HG02610 (cell line): Measurements from ENCODE around the gene MYO10.
"Not testable (repeated sequence)": the region's sequence is repeated elsewhere in the genome, so short reads cannot be mapped to it uniquely, and the experiment has no call there.

Experiments
- ATAC-seq: cut with Tn5 transposase; IDR thresholded peaks from one replicate; pipeline ENCODE4 v1.9.1; 2021; ENCODE audit warnings: mild to moderate bottlenecking, moderate library complexity; ENCODE audit not compliant: unreplicated experiment

Gene MYO10

DNA sequence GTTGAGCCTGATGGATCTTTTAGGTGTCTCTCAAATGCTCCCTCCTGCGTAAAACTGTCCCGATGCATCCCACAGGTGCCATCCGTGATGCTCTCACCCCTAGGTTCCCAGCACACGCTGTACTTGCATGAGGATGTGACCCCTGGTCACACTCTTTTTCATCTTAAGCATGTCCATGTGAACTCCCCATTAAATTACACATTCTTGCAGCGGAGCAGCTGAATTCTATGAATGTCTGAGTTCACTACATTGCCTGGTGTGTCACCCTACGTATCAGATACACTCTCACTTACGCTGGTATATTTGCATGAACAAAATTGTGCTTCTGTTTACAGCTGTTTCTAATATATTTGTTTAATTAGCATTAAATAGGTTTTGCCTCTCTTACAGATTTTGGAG lies 214.0 kb downstream of the MYO10 start:
- ATAC-seq = no peak

- no peak for ATAC-seq
Measured at GRCh38 chr5:16721151-16722096, 214.7 kb downstream of the MYO10 start.

DNA sequence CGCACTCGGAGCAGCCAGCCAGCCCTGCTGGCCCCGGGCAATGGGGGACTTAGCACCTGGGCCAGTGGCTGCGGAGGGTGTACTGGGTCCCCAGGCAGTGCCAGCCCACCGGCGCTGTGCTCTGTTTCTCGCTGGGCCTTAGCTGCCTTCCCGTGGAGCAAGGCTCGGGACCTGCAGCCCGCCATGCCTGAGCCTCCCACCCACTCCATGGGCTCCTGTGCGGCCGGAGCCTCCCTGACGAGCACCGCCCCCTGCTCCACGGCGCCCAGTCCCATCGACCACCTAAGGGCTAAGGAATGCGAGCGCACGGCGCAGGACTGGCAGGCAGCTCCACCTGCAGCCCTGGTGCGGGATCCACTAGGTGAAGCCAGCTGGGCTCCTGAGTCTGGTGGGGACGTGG lies 218.1 kb downstream of the MYO10 start:
- ATAC-seq = not testable (repeated sequence)

- no peak for ATAC-seq
Measured at GRCh38 chr5:16713386-16713928, 222.6 kb downstream of the MYO10 start.

GRCh38 chr5:16712620-16713019 lies 223.5 kb downstream of the MYO10 start:
- no peak for ATAC-seq

GRCh38 chr5:16712178-16712577 lies 223.9 kb downstream of the MYO10 start:
- ATAC-seq = no peak

- no peak for ATAC-seq
Measured at GRCh38 chr5:16709691-16710433, 226.2 kb downstream of the MYO10 start.

DNA sequence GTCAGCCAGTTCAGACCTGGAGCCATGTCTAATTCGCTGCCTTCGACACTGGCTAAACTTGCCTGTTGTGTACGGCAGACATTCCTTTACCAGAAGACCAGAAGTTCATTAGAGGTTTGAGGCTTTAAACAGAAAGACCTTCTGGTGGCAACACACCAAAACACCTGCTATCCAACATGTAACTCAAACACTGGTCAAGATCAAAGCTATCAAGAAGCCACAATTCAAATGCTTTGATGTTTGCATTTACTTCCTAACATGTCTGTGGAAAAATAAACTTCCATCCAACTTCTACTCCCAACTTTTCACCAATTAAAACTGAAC lies 228.3 kb downstream of the MYO10 start:
- ATAC-seq = no peak

- ATAC-seq = no peak
Measured at GRCh38 chr5:16707168-16707868, 228.8 kb downstream of the MYO10 start.

DNA sequence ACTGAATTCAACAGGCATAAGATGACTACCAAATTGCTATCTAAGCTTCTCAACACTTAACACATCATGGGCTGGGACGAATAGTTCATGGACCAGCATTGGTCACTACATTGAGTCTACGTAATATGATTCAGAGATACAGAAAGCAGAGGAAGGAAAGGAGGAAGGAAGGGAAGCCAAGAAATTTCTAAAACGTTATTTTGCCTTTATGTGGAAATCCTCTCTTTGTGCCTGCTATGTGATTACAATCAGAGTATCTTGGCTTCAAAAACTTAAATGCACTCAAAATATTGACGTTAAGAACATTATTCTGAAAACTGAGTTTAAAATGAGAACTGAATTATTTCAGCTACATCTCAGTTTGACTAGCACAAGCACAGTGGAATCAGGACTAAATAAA lies 231.1 kb downstream of the MYO10 start:
- ATAC-seq = no peak

DNA sequence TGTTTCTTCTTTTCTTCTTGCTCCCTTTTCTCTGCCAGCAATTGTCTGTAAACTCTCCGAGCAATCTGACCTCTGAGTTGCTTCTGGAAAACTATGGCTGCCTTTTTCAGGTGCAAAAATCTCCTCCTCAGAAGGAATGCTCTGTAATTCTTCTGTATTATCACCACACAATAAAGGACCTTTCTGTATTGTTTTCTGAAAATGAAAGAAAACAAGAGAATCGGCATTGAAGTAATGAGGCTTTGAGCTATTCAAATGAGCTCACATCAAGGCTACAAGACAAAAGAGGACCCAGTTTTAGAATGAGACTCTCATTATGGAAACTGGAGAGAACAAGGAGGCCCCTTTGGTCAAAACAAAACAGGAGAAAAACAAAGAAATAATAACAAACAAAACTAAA lies 233.1 kb downstream of the MYO10 start:
- no peak for ATAC-seq

- no peak for ATAC-seq
Measured at GRCh38 chr5:16701134-16702099, 234.7 kb downstream of the MYO10 start.

GRCh38 chr5:16700081-16700480 lies 236.0 kb downstream of the MYO10 start:
- no peak for ATAC-seq

DNA sequence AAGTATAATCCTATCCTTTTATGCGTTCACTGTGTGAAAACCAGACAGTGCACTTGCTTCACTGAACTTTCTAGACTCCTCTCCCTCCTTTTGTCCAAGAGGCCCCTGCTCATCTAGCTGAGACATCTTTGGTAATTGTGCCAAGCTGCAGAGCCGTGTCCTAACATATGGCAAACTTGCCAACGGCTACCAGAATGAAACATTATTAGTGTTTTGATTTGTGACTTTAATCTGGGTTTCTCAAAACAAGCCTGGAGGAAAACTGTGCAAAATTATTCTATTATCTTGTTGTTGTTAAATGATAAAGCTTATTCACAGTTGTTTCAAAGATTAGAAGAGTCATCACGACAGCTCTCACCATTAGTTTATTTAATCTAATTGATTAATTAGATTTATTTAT lies 240.3 kb downstream of the MYO10 start:
- no peak for ATAC-seq

DNA sequence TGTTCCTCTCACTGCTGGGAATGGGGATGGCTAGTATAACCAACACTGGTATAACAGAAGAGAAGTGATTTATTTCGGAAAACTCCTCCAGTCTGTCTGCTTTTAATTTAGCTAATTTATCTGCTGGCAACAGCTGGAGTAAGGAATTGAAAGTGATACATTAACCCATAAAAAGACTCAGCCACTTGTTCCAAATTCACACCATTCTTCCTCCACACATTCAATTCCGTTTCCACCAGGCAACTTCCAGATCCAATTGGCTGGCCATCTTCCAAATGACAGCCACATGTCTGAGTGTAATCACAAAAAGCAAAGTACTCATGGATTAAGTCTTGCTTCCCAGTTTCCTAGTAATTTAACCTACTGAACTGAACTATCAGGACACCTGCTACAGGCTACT lies 242.2 kb downstream of the MYO10 start:
- no peak for ATAC-seq

DNA sequence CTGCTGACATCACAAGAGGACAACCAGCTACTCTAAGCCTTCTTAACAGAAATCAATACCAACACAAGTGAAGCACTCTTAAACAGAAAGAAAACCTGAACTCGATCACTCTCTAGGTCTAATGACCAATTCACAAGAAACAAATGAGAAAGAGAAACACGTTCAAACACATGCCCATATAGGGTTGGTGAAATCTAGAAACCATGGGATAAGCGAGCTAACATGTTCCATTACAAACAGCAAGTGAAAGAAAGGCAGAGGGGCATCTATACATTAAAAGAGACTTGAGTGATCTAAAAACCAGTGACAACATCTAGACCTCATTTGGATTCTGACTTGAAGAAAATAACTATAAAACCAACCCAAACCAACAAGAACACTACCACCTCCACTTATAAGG lies 244.4 kb downstream of the MYO10 start:
- ATAC-seq = no peak

DNA sequence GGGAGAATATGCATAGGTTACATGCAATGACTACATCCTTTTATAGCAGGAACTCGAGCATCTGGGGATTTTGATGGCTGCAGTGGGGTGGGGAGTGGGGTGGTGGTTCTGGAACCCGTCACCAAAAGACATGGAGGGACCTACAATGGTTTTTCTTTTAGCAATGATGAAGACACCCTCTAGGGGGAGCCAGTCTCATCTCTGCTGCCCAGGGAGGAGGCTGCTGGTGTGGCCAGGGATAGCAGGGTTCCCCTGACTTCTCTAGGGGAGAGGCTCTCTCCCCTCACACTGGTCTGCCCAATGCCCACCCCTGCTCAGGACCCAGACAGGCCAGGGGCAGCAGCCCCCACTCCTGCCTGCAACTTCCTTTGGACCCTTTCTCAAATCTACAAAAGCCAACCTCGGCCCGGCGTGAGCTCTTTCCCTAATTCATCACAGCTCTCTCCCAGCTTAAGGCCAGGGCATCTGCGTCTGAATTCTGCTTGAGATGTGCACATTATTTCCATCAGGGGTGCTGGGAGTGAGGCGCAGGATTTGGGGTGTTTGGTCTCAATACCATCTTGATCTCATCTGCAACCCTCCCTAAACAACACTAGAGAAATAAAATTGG lies 245.7 kb downstream of the MYO10 start:
- no peak for ATAC-seq

DNA sequence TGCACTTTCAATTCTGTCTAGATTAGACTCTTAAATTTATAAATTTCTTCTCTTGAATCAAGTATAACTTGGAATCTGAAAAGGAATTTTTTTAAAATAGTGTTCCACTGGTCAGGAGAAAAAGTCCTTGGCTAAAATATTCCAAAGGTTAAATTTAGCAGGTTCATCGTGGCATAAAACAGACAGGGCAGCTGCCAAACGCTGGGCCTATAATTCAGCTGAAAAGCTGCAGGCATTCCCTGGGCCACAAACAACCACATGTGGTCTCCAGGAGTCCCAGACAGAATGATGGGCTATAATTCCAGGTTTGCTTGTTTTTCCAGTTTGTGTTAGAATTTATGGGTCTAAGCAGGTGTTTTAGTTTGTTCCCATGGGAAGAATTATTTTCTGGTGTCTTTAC lies 248.2 kb downstream of the MYO10 start:
- no peak for ATAC-seq

DNA sequence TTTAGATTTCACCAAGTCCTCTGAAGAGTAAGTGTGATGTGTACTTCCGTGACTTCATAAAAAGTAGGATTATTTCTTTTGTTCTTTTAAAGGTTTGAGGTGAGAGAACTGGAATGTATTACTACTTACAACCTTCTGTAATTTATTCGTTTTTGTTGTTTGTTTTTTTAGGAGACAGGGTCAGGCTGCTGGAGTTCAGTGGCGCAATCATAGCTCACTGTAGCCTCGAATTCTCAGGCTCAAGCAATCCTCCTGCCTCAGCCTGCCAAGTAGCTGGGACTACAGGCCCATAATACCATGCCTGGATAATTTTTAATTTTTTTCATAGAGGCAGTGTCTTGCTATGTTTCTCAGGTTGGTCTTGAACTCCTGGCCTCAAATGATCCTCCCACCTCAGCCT lies 251.0 kb downstream of the MYO10 start:
- ATAC-seq = no peak

DNA sequence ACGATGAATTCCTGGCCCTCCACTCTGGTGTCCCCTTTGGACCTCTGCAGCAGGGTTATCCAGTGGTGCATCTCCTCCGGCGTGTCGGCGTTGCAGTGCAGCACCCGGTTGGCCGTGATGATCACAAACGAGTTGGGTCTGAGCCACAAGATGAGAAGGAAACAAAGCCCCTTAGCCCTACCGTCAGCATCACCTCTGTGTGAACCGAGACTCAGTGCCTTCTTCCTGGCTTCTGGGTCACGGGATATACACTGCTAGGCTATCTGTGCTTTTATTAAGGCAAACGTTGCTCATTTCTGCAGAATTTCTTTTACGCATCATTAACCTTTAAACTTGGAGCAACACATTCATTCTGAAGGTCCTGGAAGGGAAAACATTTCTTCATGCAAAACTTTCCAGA lies 254.2 kb downstream of the MYO10 start:
- no peak for ATAC-seq
